ENCODE data around the gene ARHGEF7. TPM values are rescaled to one million over a fixed set of nuclear protein-coding genes. Genes with fewer than 3 reads are reported as not detected.

The ARHGEF7 gene
- total RNA-seq, 1 donor: 52.2 TPM

GRCh38 chr13:111258637-111259036, 143.5 kb downstream of the ARHGEF7 start:
- DNase-seq (ENCODE audit: low read depth): no peak
- H3K4me3 ChIP-seq (ENCODE audit: low read depth, low read length): no peak overlapping the region
- TF ChIP-seq CTCF (IDR thresholded peaks at IDR 0.05; ENCODE audit: insufficient read depth, low read depth, low read length): no peak

- no peak for DNase-seq (ENCODE audit: low read depth)
- TF ChIP-seq CTCF (IDR thresholded peaks at IDR 0.05; ENCODE audit: insufficient read depth, low read depth, low read length): no peak
- no peak overlapping the region for H3K4me3 ChIP-seq (ENCODE audit: low read depth, low read length)
Measured at GRCh38 chr13:111259058-111259457, 143.9 kb downstream of the ARHGEF7 start.

- no peak for TF ChIP-seq CTCF (IDR thresholded peaks at IDR 0.05; ENCODE audit: insufficient read depth, low read depth, low read length)
- DNase-seq (ENCODE audit: low read depth): no peak
- no peak overlapping the region for H3K4me3 ChIP-seq (ENCODE audit: low read depth, low read length)
Measured at GRCh38 chr13:111261326-111261725, 146.2 kb downstream of the ARHGEF7 start.

GRCh38 chr13:111262281-111262680, 147.2 kb downstream of the ARHGEF7 start:
- no peak for TF ChIP-seq CTCF (IDR thresholded peaks at IDR 0.05; ENCODE audit: insufficient read depth, low read depth, low read length)
- no peak for DNase-seq (ENCODE audit: low read depth)
- H3K4me3 ChIP-seq (ENCODE audit: low read depth, low read length): no peak overlapping the region

GRCh38 chr13:111262715-111263114, 147.6 kb downstream of the ARHGEF7 start:
- DNase-seq (ENCODE audit: low read depth): no peak
- TF ChIP-seq CTCF (IDR thresholded peaks at IDR 0.05; ENCODE audit: insufficient read depth, low read depth, low read length): no peak
- H3K4me3 ChIP-seq (ENCODE audit: low read depth, low read length): no peak overlapping the region

GRCh38 chr13:111263566-111263965, 148.5 kb downstream of the ARHGEF7 start:
- TF ChIP-seq CTCF (IDR thresholded peaks at IDR 0.05; ENCODE audit: insufficient read depth, low read depth, low read length): no peak
- DNase-seq (ENCODE audit: low read depth): no peak
- H3K4me3 ChIP-seq (ENCODE audit: low read depth, low read length): no peak overlapping the region

- no peak overlapping the region for H3K4me3 ChIP-seq (ENCODE audit: low read depth, low read length)
- no peak for DNase-seq (ENCODE audit: low read depth)
- no peak for TF ChIP-seq CTCF (IDR thresholded peaks at IDR 0.05; ENCODE audit: insufficient read depth, low read depth, low read length)
Measured at GRCh38 chr13:111265006-111265700, 150.0 kb downstream of the ARHGEF7 start.
